H9 (cell line): Measurements from ENCODE around the gene ZC3H18. TPM values are rescaled to one million over a fixed set of nuclear protein-coding genes. Genes with fewer than 3 reads are reported as not detected.

ENCODE experiments used
- DNase-seq: peaks from one replicate; pipeline ENCODE4 v3.0.0-alpha.2; 2017
- H2AFZ ChIP-seq: one replicate; pipeline ENCODE4 v1.6.1; 2013; ENCODE audit warnings: mild to moderate bottlenecking, low read length, control low read depth, moderate library complexity
- H2AK5ac ChIP-seq: 2 replicates; pipeline ENCODE4 v1.6.1; 2013; ENCODE audit warnings: low read length, control low read depth, mixed read lengths; ENCODE audit not compliant: insufficient read length
- H2BK120ac ChIP-seq: one replicate; pipeline ENCODE4 v1.6.1; 2013; ENCODE audit warnings: low read depth, mild to moderate bottlenecking, low read length, control low read depth, inconsistent platforms; ENCODE audit not compliant: poor library complexity, severe bottlenecking
- H2BK12ac ChIP-seq: 2 replicates; pipeline ENCODE4 v1.6.1; 2013; ENCODE audit warnings: low read length, control low read depth, mixed read lengths, low read depth; ENCODE audit not compliant: insufficient read length
- H2BK15ac ChIP-seq: 2 replicates; pipeline ENCODE4 v1.6.1; 2013; ENCODE audit warnings: low read depth, low read length, control low read depth
- H2BK20ac ChIP-seq: one replicate; pipeline ENCODE4 v1.6.1; 2013; ENCODE audit warnings: low read depth, mild to moderate bottlenecking, low read length, control low read depth, inconsistent platforms; ENCODE audit not compliant: poor library complexity, severe bottlenecking
- H2BK5ac ChIP-seq: 2 replicates; pipeline ENCODE4 v1.6.1; 2013; ENCODE audit warnings: low read length, control low read depth, mixed read lengths; ENCODE audit not compliant: insufficient read length
- H3K14ac ChIP-seq: 2 replicates; pipeline ENCODE4 v1.6.1; 2013; ENCODE audit warnings: low read length, control low read depth; ENCODE audit not compliant: insufficient read depth
- H3K18ac ChIP-seq: 2 replicates; pipeline ENCODE4 v1.6.1; 2013; ENCODE audit warnings: low read depth, mild to moderate bottlenecking, mixed read lengths, low read length, control low read depth; ENCODE audit not compliant: insufficient read length
- H3K23ac ChIP-seq: 2 replicates; pipeline ENCODE4 v1.6.1; 2013; ENCODE audit warnings: low read length, control low read depth, mixed read lengths, low read depth; ENCODE audit not compliant: insufficient read length
- H3K23me2 ChIP-seq: 2 replicates; pipeline ENCODE4 v1.6.1; 2013; ENCODE audit warnings: low read depth, mild to moderate bottlenecking, mixed read lengths, low read length, control low read depth; ENCODE audit not compliant: insufficient read length, poor library complexity, severe bottlenecking
- H3K27ac ChIP-seq: 2 replicates; pipeline ENCODE4 v1.5.1; 2013; ENCODE audit warnings: low read length, control low read depth, mixed read lengths, low read depth; ENCODE audit not compliant: insufficient read length
- H3K27me3 ChIP-seq: 2 replicates; pipeline ENCODE4 v1.6.1; 2013; ENCODE audit warnings: low read length, control low read depth, inconsistent platforms; ENCODE audit not compliant: insufficient read depth
- H3K4ac ChIP-seq: 2 replicates; pipeline ENCODE4 v1.6.1; 2013; ENCODE audit warnings: low read depth, mild to moderate bottlenecking, control low read depth, inconsistent platforms, low read length, moderate library complexity
- H3K4me1 ChIP-seq: 2 replicates; pipeline ENCODE4 v1.6.1; 2013; ENCODE audit warnings: low read length, control low read depth, inconsistent platforms; ENCODE audit not compliant: insufficient read depth
- H3K4me2 ChIP-seq: 2 replicates; pipeline ENCODE4 v1.6.1; 2013; ENCODE audit warnings: low read length, control low read depth, mixed read lengths; ENCODE audit not compliant: insufficient read length, insufficient read depth
- H3K56ac ChIP-seq: 2 replicates; pipeline ENCODE4 v1.6.1; 2013; ENCODE audit warnings: low read depth, mild to moderate bottlenecking, mixed read lengths, low read length, control low read depth; ENCODE audit not compliant: insufficient read length
- H3K79me1 ChIP-seq: 2 replicates; pipeline ENCODE4 v1.6.1; 2013; ENCODE audit warnings: low read depth, mild to moderate bottlenecking, moderate library complexity, low read length, control low read depth, inconsistent platforms; ENCODE audit not compliant: insufficient read depth, poor library complexity, severe bottlenecking
- H3K79me2 ChIP-seq: 2 replicates; pipeline ENCODE4 v1.6.1; 2013; ENCODE audit warnings: low read length, control low read depth, inconsistent platforms; ENCODE audit not compliant: insufficient read depth
- H3K9ac ChIP-seq: 2 replicates; pipeline ENCODE4 v1.6.1; 2013; ENCODE audit warnings: low read length, control low read depth, mixed read lengths; ENCODE audit not compliant: insufficient read length; ENCODE audit errors: extremely low read depth
- H3K9me3 ChIP-seq: one replicate; pipeline ENCODE4 v1.6.1; 2013; ENCODE audit warnings: low read depth, low read length, inconsistent platforms; ENCODE audit not compliant: control insufficient read depth
- H3T11ph ChIP-seq: one replicate; pipeline ENCODE4 v1.6.1; 2013; ENCODE audit warnings: mild to moderate bottlenecking, low read length, control low read depth, inconsistent platforms
- H4K20me1 ChIP-seq: one replicate; pipeline ENCODE4 v1.6.1; 2013; ENCODE audit not compliant: control insufficient read depth, insufficient read length, insufficient read depth
- H4K5ac ChIP-seq: 2 replicates; pipeline ENCODE4 v1.6.1; 2013; ENCODE audit warnings: low read depth, mild to moderate bottlenecking, mixed read lengths, low read length, control low read depth; ENCODE audit not compliant: insufficient read length
- H4K8ac ChIP-seq: replicated peaks from 2 replicates; pipeline ENCODE4 v1.6.1; 2013; ENCODE audit warnings: low read length, control low read depth, mixed read lengths, low read depth; ENCODE audit not compliant: insufficient read length
- H4K91ac ChIP-seq: 2 replicates; pipeline ENCODE4 v1.6.1; 2013; ENCODE audit warnings: low read depth, mild to moderate bottlenecking, moderate library complexity, mixed read lengths, low read length, control low read depth; ENCODE audit not compliant: insufficient read length
- H3K27ac Mint-ChIP-seq, 3 experiments: 2 replicates in 2 of 3; 3 replicates in 1 of 3; pipeline ENCODE4 v1.8.0; 2020 to 2021; ENCODE audit warnings: mixed read lengths in 3 of 3, mild to moderate bottlenecking in 1 of 3, moderate library complexity in 1 of 3
- H3K27me3 Mint-ChIP-seq: 2 replicates; pipeline ENCODE4 v1.8.0; 2021; ENCODE audit warnings: low read depth, mild to moderate bottlenecking, moderate library complexity, mixed read lengths
- H3K36me3 Mint-ChIP-seq, 3 experiments: 2 replicates in 2 of 3; 3 replicates in 1 of 3; pipeline ENCODE4 v1.8.0; 2020 to 2021; ENCODE audit warnings: low read depth in 3 of 3, mixed read lengths in 3 of 3; ENCODE audit not compliant: insufficient read depth in 1 of 3
- H3K4me1 Mint-ChIP-seq, 2 experiments: 2 replicates each; pipeline ENCODE4 v1.8.0; 2020; ENCODE audit warnings: mixed read lengths in 2 of 2
- H3K4me3 Mint-ChIP-seq, 2 experiments: 2 replicates in 1 of 2; 3 replicates in 1 of 2; pipeline ENCODE4 v1.8.0; 2020 to 2021; ENCODE audit warnings: mild to moderate bottlenecking in 2 of 2, mixed read lengths in 2 of 2, moderate library complexity in 1 of 2
- H3K9me3 Mint-ChIP-seq, 2 experiments: 2 replicates in 1 of 2; 3 replicates in 1 of 2; pipeline ENCODE4 v1.8.0; 2020; ENCODE audit warnings: mild to moderate bottlenecking in 2 of 2, mixed read lengths in 2 of 2, moderate library complexity in 1 of 2
- WGBS: extraction: QIAGEN DNeasy Blood & Tissue Kit; methylation state at CpG from one replicate; pipeline ENCODE4 v1.1.7; 2013; ENCODE audit warnings: missing lambda C conversion rate, low lambda C conversion rate, mixed read lengths; ENCODE audit not compliant: insufficient read length; ENCODE audit errors: extremely low coverage; 5-methylcytosine and 5-hydroxymethylcytosine counted together
- total RNA-seq: library from RNA; stranded (reverse); gene quantifications from 2 replicates; pipeline ENCODE4 v1.2.1, GENCODE V29; 2021
- TF ChIP-seq, protein P1 (sequence below): fragments of 200-600 bp; sonication (generic); conservative IDR thresholded peaks from 3 replicates; pipeline ENCODE4 v1.8.0; 2021; ENCODE audit warnings: antibody characterized with exemption, mild to moderate bottlenecking

ZC3H18 gene
- total RNA-seq, 1 experiment from 2014 or later: 69.7 TPM

DNA sequence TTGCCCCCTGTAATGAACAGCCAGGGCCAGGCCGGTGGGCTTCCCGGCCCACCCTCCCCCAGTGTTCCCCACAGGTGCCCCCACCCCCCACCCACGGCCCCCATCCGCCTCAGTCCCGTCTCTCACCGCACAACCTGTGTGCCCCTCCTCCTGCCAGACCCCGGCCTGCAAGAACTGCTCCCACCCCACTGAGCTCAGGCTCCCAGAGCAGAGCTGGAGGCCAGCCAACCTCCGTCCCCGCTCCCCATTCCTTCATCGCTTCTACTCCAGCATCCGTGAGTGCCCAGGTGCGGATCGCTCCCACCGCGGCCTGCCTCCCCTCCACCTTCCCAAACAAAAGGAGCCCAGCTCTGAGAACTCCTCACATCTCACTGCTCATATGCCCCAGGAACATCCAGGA, 88.5 kb downstream of the ZC3H18 start:
- no peak overlapping the region for H3K14ac ChIP-seq
- Mint-ChIP-seq H3K27ac (peak overlapping the region in 2 of 3 experiments; percentile 21 to 79; a peak in 4 of 7 replicates), H3K27me3 (no peaks in the 10 kb centered on the region; the same call in 1 of the 2 replicates), H3K4me1 (peaks cover 9 to 15% of the 10 kb centered on the region in 2 experiments), H3K9me3 (no peaks in the 10 kb centered on the region), H3K36me3 (peaks cover 9 to 28% (median 24%) of the 10 kb centered on the region in 3 experiments), H3K4me3 (no peak overlapping the region)
- no peak overlapping the region for H3T11ph ChIP-seq
- no peak overlapping the region for H2BK12ac ChIP-seq
- H3K27ac ChIP-seq: no peak overlapping the region
- no peak overlapping the region for H4K5ac ChIP-seq
- H4K91ac ChIP-seq: no peak overlapping the region
- no peak overlapping the region for H2BK5ac ChIP-seq
- no peak overlapping the region for H3K4me2 ChIP-seq
- no peak overlapping the region for H2BK15ac ChIP-seq
- H3K23me2 ChIP-seq: peaks cover 7% of the 10 kb centered on the region
- H3K9ac ChIP-seq: no peak overlapping the region
- peaks cover 3% of the 10 kb centered on the region for H3K79me1 ChIP-seq
- no peak overlapping the region for H3K23ac ChIP-seq
- H3K79me2 ChIP-seq: peaks cover 22% of the 10 kb centered on the region; the same call in 1 of the 2 replicates
- H3K4me1 ChIP-seq: peaks cover 3% of the 10 kb centered on the region; the same call in 1 of the 2 replicates
- H2AFZ ChIP-seq: no peak overlapping the region
- H4K20me1 ChIP-seq: no peaks in the 10 kb centered on the region
- no peaks in the 10 kb centered on the region for H3K9me3 ChIP-seq
- DNase-seq: no peak
- no CpG with 5 or more reads among the region's 15 CpGs for WGBS
- no peak overlapping the region for H4K8ac ChIP-seq
- H2BK120ac ChIP-seq: no peak overlapping the region
- no peak overlapping the region for H2BK20ac ChIP-seq
- H3K4ac ChIP-seq: no peak overlapping the region
- no peaks in the 10 kb centered on the region for H3K27me3 ChIP-seq
- H2AK5ac ChIP-seq: no peak overlapping the region
- no peak overlapping the region for H3K56ac ChIP-seq
- TF ChIP-seq, protein P1, sequence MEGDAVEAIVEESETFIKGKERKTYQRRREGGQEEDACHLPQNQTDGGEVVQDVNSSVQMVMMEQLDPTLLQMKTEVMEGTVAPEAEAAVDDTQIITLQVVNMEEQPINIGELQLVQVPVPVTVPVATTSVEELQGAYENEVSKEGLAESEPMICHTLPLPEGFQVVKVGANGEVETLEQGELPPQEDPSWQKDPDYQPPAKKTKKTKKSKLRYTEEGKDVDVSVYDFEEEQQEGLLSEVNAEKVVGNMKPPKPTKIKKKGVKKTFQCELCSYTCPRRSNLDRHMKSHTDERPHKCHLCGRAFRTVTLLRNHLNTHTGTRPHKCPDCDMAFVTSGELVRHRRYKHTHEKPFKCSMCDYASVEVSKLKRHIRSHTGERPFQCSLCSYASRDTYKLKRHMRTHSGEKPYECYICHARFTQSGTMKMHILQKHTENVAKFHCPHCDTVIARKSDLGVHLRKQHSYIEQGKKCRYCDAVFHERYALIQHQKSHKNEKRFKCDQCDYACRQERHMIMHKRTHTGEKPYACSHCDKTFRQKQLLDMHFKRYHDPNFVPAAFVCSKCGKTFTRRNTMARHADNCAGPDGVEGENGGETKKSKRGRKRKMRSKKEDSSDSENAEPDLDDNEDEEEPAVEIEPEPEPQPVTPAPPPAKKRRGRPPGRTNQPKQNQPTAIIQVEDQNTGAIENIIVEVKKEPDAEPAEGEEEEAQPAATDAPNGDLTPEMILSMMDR: no peak
- no peak overlapping the region for H3K18ac ChIP-seq
